ENCODE results near the gene TXNDC11. TPM values are rescaled to one million over a fixed set of nuclear protein-coding genes. Genes with fewer than 3 reads are reported as not detected.

TXNDC11 gene
- total RNA-seq, 4 donors from 2014 or later: 69.3 to 89.4 (median 76.9) TPM

DNA sequence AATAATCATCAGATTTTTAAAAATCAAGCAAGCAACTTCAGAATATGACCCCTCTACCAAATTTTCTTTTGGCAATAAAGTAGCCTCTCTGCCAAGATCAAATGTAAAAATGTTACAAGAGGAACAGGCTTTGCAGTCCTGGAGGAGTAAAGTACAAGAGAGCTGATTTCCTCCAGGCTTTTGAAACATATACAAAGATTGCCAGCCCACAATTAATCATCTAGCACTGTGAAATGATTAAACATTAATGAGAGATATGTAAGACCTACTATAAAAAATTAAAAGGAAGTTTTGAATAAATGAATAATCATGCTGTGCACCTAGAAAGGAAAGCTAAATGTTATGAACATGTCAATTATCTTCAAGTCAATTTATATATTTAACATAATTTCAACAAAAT, 26.3 kb downstream of the TXNDC11 start:
- Histone ChIP-seq H3K27me3 (no peaks in the 10 kb centered on the region), H3K27ac (peak overlapping the region in 3 of 4 donors; percentile 11 to 44 (median 34)), H3K4me1 (peaks cover 0 to 17% (median 0%) of the 10 kb centered on the region in 4 donors), H3K4me3 (no peak overlapping the region), H3K36me3 (peaks cover 0 to 41% (median 0%) of the 10 kb centered on the region in 3 donors), H3K9me3 (no peaks in the 10 kb centered on the region)
- TF ChIP-seq POLR2A (IDR thresholded peaks at IDR 0.05): no peak
- TF ChIP-seq, protein P1, sequence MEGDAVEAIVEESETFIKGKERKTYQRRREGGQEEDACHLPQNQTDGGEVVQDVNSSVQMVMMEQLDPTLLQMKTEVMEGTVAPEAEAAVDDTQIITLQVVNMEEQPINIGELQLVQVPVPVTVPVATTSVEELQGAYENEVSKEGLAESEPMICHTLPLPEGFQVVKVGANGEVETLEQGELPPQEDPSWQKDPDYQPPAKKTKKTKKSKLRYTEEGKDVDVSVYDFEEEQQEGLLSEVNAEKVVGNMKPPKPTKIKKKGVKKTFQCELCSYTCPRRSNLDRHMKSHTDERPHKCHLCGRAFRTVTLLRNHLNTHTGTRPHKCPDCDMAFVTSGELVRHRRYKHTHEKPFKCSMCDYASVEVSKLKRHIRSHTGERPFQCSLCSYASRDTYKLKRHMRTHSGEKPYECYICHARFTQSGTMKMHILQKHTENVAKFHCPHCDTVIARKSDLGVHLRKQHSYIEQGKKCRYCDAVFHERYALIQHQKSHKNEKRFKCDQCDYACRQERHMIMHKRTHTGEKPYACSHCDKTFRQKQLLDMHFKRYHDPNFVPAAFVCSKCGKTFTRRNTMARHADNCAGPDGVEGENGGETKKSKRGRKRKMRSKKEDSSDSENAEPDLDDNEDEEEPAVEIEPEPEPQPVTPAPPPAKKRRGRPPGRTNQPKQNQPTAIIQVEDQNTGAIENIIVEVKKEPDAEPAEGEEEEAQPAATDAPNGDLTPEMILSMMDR (IDR thresholded peaks at IDR 0.05): no peak
- no peak for DNase-seq

DNA sequence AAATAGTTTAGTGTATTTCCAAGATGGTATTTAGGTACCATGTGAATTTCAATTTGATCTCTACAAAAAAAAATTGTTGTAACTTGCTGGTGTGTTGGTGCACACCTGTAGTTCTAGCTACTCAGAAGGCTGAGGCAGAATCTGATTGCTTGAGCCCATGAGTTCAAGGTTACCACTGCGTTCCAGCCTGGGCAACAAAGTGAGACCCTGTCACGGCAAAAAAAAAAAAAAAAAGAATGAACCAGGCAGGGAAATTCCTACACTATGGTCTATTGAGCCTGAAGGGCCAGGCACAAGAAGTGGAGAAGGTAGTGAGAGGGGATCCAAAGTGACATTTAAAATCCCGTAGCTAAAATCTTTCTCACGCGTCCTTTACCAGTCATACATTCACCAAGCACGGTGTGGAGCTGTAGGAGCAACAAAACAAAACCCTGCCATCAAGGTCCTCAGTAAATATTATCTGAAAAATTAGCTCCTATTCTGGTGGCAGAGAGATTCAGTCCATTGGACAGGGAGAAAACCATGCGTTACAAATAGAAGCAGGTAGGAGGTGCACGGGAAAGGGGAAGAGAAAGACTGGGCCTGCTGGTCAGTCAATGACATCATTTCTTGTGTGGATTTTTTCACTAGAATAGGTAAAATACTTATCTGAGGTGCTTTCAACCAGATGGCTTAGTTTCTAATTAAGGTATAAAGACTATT, 27.3 kb downstream of the TXNDC11 start:
- Histone ChIP-seq H3K27ac (peak overlapping the region in 2 of 4 donors; percentile 11 to 34), H3K36me3 (peaks cover 0 to 38% (median 0%) of the 10 kb centered on the region in 3 donors), H3K9me3 (no peaks in the 10 kb centered on the region), H3K27me3 (no peaks in the 10 kb centered on the region), H3K4me3 (no peak overlapping the region), H3K4me1 (peaks cover 0 to 17% (median 0%) of the 10 kb centered on the region in 4 donors)
- TF ChIP-seq, protein P1 (IDR thresholded peaks at IDR 0.05): no peak
- no peak for TF ChIP-seq POLR2A (IDR thresholded peaks at IDR 0.05)
- DNase-seq: no peak

DNA sequence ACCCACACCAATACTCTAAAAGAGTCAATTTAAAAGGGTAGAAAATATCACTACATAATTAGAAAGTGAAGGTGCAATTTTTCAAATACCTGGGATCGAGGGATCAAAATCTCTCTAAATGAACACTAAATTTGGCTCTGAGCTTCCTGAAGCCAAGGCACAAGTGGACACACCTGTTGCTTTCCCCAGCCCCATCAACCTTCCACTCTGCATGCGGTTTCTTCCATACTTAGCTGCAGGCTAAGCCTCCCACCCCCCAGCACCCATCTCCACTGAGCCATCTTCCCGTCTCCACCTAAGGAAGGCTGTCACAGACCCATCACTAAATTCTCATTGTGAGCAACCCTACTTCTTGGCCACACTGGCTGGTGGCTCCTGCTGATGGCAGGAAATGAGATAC, 30.5 kb downstream of the TXNDC11 start:
- no peak for TF ChIP-seq POLR2A (IDR thresholded peaks at IDR 0.05)
- TF ChIP-seq, protein P1 (IDR thresholded peaks at IDR 0.05): no peak
- Histone ChIP-seq H3K27ac (no peak overlapping the region), H3K36me3 (peaks cover 0 to 45% (median 0%) of the 10 kb centered on the region in 3 donors), H3K4me3 (no peak overlapping the region), H3K9me3 (no peaks in the 10 kb centered on the region), H3K4me1 (peaks cover 0 to 6% (median 0%) of the 10 kb centered on the region in 4 donors), H3K27me3 (no peaks in the 10 kb centered on the region)
- DNase-seq: no peak

DNA sequence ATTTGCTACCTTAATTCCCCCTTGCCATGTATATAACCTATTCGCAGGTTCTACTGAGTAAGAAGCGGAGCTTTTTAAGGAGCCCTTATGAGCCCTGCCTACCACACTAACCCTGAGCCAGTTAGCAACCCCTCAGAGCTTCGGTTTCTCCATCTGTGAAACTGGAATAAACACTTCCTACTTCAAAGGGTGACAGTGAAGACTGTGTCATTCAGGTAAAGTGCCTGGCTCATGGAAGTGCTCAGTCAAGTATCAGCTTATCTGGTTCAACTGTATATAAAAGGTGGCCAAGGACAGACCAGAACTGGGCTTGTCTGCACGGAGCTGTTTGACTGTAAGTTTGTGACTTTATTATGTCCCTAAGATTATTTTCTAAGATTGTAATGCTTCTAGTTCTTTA, 31.0 kb downstream of the TXNDC11 start:
- H3K27me3 ChIP-seq: no peaks in the 10 kb centered on the region
- H3K36me3 ChIP-seq: peaks cover 0 to 50% (median 0%) of the 10 kb centered on the region in 3 donors
- no peak for TF ChIP-seq POLR2A (IDR thresholded peaks at IDR 0.05)
- TF ChIP-seq, protein P1 (IDR thresholded peaks at IDR 0.05): no peak
- H3K9me3 ChIP-seq: no peaks in the 10 kb centered on the region
- no peak overlapping the region for H3K27ac ChIP-seq
- no peak overlapping the region for H3K4me3 ChIP-seq
- H3K4me1 ChIP-seq: peaks cover 0 to 6% (median 0%) of the 10 kb centered on the region in 4 donors
- no peak for DNase-seq

DNA sequence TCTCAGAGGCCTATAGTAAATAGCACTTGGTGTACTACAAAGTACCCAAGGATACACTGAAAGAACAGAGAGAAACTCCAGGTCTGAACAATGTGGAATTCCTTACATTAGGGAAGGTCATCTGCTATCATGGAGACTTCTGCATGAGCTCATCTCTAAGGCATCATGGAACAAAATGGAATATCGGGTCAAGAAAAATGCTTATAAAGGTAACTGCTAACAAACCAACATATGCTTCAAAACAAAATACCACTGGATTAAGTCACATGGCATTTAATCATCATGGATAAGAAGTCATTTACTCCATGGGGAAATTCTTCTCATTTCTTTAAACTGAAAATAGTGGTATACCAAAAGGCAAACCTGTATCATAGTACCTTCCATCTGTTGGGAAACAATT, 34.2 kb downstream of the TXNDC11 start:
- Histone ChIP-seq H3K4me1 (no peaks in the 10 kb centered on the region), H3K4me3 (no peak overlapping the region), H3K9me3 (no peaks in the 10 kb centered on the region), H3K27ac (no peak overlapping the region), H3K27me3 (no peaks in the 10 kb centered on the region), H3K36me3 (peaks cover 0 to 60% (median 0%) of the 10 kb centered on the region in 3 donors)
- TF ChIP-seq, protein P1 (IDR thresholded peaks at IDR 0.05): no peak
- no peak for TF ChIP-seq POLR2A (IDR thresholded peaks at IDR 0.05)
- no peak for DNase-seq
